ENCODE data around the gene CD6. TPM values are rescaled to one million over a fixed set of nuclear protein-coding genes. Genes with fewer than 3 reads are reported as not detected.

CD6 gene
- total RNA-seq, 3 donors from 2014 or later: 2.3 to 4.3 (median 2.8) TPM

DNA sequence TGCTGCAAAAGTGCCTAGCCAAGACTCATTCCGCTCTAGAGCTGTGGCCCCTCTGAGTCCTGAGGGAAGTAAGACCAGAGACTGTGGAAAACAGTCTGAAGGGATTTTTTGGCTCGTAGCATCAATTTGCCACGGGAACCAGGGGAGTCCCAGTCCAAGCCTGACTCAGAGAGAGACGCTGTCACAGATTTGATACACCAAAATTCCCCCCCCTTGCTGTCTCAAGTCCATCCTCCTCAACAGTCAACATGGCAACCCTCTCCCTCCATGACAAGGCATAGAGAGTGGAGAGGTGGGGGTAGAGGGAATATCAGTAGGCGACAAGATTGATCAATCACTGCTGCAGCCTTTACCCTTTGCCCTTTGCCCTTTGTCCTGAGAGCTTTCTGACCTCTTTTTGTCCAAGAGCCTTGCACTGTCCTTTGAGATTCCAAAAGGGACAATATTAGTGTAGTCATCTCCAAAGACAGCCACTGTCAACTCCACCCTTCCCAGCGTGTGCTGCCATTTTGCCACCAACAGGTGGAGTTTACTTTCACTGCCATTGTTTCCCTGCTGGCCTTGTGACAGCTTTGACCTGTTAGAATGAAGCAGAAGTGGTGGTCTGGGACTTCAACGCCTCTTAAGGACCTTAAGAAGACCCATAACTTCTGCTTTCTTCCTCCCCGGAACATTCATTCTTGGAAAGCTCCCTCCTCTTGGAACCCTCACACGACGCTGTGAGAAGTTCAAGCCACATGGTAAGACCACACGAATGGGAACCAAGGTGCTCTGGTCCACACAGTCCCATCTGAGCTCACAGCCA lies 26.8 kb upstream of the CD6 start:
- TF ChIP-seq, protein P1, sequence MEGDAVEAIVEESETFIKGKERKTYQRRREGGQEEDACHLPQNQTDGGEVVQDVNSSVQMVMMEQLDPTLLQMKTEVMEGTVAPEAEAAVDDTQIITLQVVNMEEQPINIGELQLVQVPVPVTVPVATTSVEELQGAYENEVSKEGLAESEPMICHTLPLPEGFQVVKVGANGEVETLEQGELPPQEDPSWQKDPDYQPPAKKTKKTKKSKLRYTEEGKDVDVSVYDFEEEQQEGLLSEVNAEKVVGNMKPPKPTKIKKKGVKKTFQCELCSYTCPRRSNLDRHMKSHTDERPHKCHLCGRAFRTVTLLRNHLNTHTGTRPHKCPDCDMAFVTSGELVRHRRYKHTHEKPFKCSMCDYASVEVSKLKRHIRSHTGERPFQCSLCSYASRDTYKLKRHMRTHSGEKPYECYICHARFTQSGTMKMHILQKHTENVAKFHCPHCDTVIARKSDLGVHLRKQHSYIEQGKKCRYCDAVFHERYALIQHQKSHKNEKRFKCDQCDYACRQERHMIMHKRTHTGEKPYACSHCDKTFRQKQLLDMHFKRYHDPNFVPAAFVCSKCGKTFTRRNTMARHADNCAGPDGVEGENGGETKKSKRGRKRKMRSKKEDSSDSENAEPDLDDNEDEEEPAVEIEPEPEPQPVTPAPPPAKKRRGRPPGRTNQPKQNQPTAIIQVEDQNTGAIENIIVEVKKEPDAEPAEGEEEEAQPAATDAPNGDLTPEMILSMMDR (IDR thresholded peaks at IDR 0.05): no peak
- no peak overlapping the region for H3K4me3 ChIP-seq
- no peak for ATAC-seq
- intact Hi-C loops (cut with DNase I, micrococcal nuclease): no loop called here
- H3K4me1 ChIP-seq (ENCODE audit: low read depth): peaks cover 3% of the 10 kb centered on the region
- DNase-seq: no peak
- no peaks in the 10 kb centered on the region for H3K36me3 ChIP-seq (ENCODE audit: low read depth)
- H3K9me3 ChIP-seq: no peaks in the 10 kb centered on the region

GRCh38 chr11:60945295-60945667 lies 26.2 kb upstream of the CD6 start:
- H3K9me3 ChIP-seq: no peaks in the 10 kb centered on the region
- no peak for DNase-seq
- TF ChIP-seq, protein P1 (IDR thresholded peaks at IDR 0.05): no peak
- ATAC-seq: no peak
- H3K36me3 ChIP-seq (ENCODE audit: low read depth): no peaks in the 10 kb centered on the region
- no peak overlapping the region for H3K4me3 ChIP-seq
- peaks cover 3% of the 10 kb centered on the region for H3K4me1 ChIP-seq (ENCODE audit: low read depth)
- intact Hi-C loops (cut with DNase I, micrococcal nuclease): no loop called here

GRCh38 chr11:60946601-60947264 lies 24.7 kb upstream of the CD6 start:
- no peak overlapping the region for H3K4me3 ChIP-seq
- intact Hi-C loops (cut with DNase I, micrococcal nuclease): no loop called here
- H3K9me3 ChIP-seq: no peaks in the 10 kb centered on the region
- DNase-seq (no peak), ATAC-seq (no peak)
- H3K36me3 ChIP-seq (ENCODE audit: low read depth): no peaks in the 10 kb centered on the region
- TF ChIP-seq, protein P1 (IDR thresholded peaks at IDR 0.05): no peak
- peaks cover 3% of the 10 kb centered on the region for H3K4me1 ChIP-seq (ENCODE audit: low read depth)

DNA sequence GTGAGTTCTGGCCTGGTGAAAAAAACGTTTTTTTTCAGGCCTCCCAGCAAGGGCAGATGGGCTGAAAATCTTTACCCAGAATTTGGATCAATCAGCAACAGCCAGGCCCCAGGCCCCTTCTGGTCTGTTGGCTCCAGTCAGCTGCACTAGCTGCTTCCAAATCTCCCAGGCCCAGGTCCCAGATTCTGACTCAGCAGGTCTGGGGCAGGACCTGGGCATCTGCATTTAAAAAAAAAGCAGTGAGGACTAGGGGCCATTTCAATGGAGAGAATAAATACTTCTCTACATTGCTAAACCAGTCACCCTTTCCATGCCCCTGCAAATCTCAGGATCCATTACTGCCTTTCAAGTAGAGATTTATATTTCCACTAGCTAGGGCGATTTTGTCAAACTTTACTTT lies 23.8 kb upstream of the CD6 start:
- intact Hi-C loops (cut with DNase I, micrococcal nuclease): no loop called here
- H3K4me1 ChIP-seq (ENCODE audit: low read depth): peaks cover 8% of the 10 kb centered on the region
- TF ChIP-seq, protein P1 (IDR thresholded peaks at IDR 0.05): no peak

DNA sequence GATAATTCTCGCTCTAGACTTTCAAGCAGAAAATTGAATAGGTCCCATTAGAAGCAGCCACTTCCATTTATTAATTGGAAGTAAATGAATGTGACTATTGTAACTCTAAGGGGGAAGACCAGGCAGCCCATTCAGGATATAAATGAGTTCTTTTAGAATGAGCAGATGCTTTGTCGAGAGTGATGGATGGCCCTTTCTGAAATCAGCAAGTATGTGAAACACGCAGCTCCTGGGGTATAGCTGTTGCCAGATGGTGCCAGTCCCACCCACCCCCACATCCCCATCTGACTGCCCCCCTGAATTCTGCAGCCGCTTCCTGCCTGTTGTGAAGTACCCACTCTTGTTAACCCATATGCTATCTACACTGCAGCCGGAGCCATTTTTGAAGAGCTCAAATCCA lies 23.2 kb upstream of the CD6 start:
- TF ChIP-seq, protein P1 (IDR thresholded peaks at IDR 0.05): no peak
- Histone ChIP-seq H3K4me1 (ENCODE audit: low read depth) (peaks cover 8% of the 10 kb centered on the region), H3K4me3 (no peak overlapping the region), H3K36me3 (ENCODE audit: low read depth) (no peaks in the 10 kb centered on the region), H3K9me3 (no peaks in the 10 kb centered on the region)
- intact Hi-C loops (cut with DNase I, micrococcal nuclease): no loop called here
- DNase-seq (no peak), ATAC-seq (no peak)

More for the DNA sequence above, 23.8 kb upstream of the CD6 start:
- Histone ChIP-seq H3K9me3 (no peaks in the 10 kb centered on the region), H3K36me3 (ENCODE audit: low read depth) (no peaks in the 10 kb centered on the region), H3K4me3 (no peak overlapping the region)
- no peak for ATAC-seq
- no peak for DNase-seq
